SK-N-MC (cell line): ENCODE results near the gene CNNM3.
"Not testable (repeated sequence)": the region's sequence is repeated elsewhere in the genome, so short reads cannot be mapped to it uniquely, and the experiment has no call there.

Experiments used
- DNase-seq: peaks from one replicate; pipeline ENCODE4 v3.0.0-alpha.2; 2011; ENCODE audit warnings: low read depth, low spot score
- H3K27ac ChIP-seq: fragments of 200-600 bp; sonication (generic); 2 replicates; pipeline ENCODE4 v1.5.1; 2016; ENCODE audit warnings: mixed run types
- H3K36me3 ChIP-seq: fragments of 200-600 bp; sonication (generic); 2 replicates; pipeline ENCODE4 v1.6.1; 2017; ENCODE audit warnings: antibody characterized with exemption, low read length, mixed read lengths; ENCODE audit not compliant: insufficient read depth
- H3K4me3 ChIP-seq: fragments of 200-600 bp; sonication (generic); 2 replicates; pipeline ENCODE4 v1.5.1; 2016
- H3K9ac ChIP-seq: fragments of 200-600 bp; sonication (generic); 2 replicates; pipeline ENCODE4 v1.8.0; 2017; ENCODE audit warnings: mixed run types, mixed read lengths; ENCODE audit not compliant: insufficient read length
- H3K9me3 ChIP-seq: fragments of 200-600 bp; sonication (generic); 2 replicates; pipeline ENCODE4 v1.6.1; 2017; ENCODE audit warnings: low read depth, mild to moderate bottlenecking, antibody characterized with exemption, low read length, moderate library complexity, mixed read lengths
- EZH2 ChIP-seq: fragments of 200-600 bp; sonication (generic); IDR thresholded peaks from one replicate; pipeline ENCODE4 v1.6.1; 2017; ENCODE audit warnings: antibody characterized with exemption
- FOXP2 ChIP-seq: optimal IDR thresholded peaks from 2 replicates; pipeline ENCODE3; 2011; ENCODE audit warnings: mild to moderate bottlenecking, moderate library complexity; ENCODE audit not compliant: insufficient read depth; ENCODE audit errors: extremely low read length, control extremely low read depth
- POLR2AphosphoS5 ChIP-seq: IDR thresholded peaks from 2 replicates; pipeline ENCODE4 v1.6.1; 2012; ENCODE audit warnings: mild to moderate bottlenecking, low read depth, low read length, borderline replicate concordance

Gene CNNM3

DNA sequence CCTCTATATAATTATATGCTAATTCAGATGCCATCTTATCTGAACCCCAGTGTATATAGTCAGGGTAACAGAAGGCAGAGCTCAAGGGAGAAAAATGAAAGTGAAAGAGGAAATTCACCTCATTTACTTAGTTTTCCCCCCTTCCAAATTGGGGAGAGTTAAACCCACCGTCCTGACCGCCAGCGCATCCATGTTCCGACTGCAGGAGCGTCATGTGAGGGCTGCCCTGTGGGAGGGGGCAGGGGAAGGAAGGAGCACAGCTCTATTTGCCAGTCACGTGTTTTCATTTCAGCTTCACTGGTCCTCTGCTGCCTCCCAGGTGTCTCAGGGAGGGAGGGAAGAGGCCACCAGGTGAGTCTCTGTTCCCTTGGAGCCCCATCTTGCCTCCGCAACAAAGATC lies 42.1 kb upstream of the CNNM3 start:
- no peaks in the 10 kb centered on the region for H3K36me3 ChIP-seq
- no peak for TF ChIP-seq EZH2
- no peak for TF ChIP-seq POLR2AphosphoS5
- no peak for TF ChIP-seq FOXP2
- DNase-seq, result no peak
- no peak overlapping the region for H3K4me3 ChIP-seq
- H3K9me3 ChIP-seq, result no peaks in the 10 kb centered on the region
- H3K27ac ChIP-seq, result no peak overlapping the region
- H3K9ac ChIP-seq, result no peak overlapping the region

DNA sequence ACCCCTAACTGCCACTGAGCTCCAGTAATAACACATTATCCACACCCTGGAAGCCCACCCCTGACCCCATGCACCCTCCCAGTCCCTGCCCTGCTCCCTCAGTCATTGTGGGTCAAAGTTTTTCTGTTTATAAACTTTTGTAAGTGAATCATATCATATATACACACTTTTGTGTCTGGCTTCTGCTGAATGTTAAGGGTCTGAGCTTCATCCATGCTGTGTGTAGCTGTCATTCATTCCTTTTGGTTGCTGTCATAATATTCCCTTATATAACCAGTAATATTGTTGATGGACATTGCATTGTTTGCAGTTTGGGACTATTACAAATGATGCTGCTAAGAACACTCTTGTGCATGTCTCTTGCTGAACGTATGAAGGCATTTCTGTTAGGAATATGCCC lies 40.9 kb upstream of the CNNM3 start:
- H3K27ac ChIP-seq, result no peak overlapping the region
- H3K36me3 ChIP-seq, result no peaks in the 10 kb centered on the region
- DNase-seq, result no peak
- no peak overlapping the region for H3K9ac ChIP-seq
- H3K9me3 ChIP-seq, result no peaks in the 10 kb centered on the region
- no peak for TF ChIP-seq FOXP2
- TF ChIP-seq EZH2, result no peak
- TF ChIP-seq POLR2AphosphoS5, result no peak
- H3K4me3 ChIP-seq, result no peak overlapping the region

DNA sequence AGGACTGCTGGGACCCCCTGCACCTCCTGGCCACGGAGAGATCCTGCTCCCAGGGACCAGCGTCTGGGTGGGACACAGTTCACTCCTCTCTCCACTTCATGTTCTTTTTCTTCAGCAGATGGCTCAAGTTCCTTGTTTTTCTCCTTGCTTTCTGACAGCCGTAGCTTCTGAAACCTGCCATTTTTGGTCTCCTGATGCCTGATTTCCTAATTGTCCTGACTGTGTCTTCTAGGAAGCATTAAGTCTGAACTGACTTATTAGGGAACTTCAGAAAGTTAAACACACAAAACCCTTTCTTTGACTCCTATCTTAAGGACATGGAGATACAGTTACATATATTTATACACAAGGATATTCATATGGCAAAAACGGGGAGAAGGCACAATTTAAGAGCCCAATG lies 32.7 kb upstream of the CNNM3 start:
- H3K9ac ChIP-seq, result no peak overlapping the region
- H3K9me3 ChIP-seq, result no peaks in the 10 kb centered on the region
- DNase-seq, result no peak
- no peak overlapping the region for H3K27ac ChIP-seq
- no peak overlapping the region for H3K4me3 ChIP-seq
- TF ChIP-seq FOXP2 (no peak), EZH2 (no peak)
- H3K36me3 ChIP-seq, result no peaks in the 10 kb centered on the region

DNA sequence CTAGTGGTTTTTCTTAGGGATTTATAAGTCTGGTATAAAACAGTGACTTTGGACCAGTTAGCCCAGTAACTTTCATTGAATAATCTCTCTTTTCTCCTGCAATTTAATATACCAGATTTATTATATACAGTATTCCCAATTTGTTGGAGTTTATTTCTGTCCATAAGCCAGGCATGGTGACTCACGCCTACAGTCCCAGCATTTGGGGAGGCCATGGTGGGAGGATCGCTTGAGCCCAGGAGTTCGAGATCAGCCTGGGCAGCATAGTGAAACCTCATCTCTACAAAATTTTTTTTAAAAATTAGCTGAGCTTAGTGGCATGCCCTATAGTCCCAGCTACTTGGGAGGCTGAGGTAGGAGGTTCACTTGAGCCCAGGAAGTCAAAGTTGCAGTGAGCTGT lies 28.7 kb upstream of the CNNM3 start:
- H3K9ac ChIP-seq, result no peak overlapping the region
- DNase-seq, result no peak
- H3K27ac ChIP-seq, result no peak overlapping the region
- TF ChIP-seq EZH2 (no peak), POLR2AphosphoS5 (no peak), FOXP2 (no peak)
- no peaks in the 10 kb centered on the region for H3K9me3 ChIP-seq
- no peaks in the 10 kb centered on the region for H3K36me3 ChIP-seq
- H3K4me3 ChIP-seq, result no peak overlapping the region

DNA sequence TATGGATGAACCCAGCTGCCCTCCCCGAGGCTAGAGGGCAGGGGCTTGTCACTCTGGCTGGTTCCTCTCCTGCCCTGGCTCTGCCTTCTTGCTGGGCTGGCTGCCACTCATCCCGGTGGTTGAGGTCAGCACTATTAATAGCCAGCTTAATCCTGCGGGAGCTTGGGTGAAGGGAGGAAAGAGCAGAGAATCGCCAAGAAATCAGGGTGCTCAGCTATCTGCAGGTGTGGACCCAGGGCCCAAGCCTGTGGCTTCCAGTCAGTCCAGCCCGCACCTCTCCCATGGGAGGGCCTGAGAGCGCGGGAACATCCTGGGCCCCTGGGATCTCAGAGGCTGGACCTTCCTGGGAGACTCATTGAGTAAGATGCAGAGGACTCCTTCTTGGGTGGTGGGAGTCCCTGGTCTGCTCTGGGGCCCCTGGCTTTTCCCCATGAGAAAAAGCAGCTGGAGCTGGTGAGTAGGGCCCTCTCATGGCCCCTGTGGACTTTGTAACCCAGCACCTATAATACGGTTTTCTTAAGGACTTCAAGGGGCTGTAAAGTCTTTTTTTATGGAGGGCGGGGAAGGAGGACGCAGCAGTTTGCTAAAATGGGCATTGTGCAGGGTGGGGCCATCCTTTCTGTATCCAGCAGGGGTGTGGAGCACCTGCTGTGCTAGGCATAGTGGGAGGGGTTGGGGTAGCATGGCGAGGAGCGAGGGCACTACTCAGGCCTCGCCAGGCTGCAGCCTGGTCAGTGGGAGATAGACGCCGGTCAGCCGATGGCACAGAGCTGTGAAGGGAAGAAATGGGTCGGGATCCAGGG lies 27.4 kb upstream of the CNNM3 start:
- H3K9me3 ChIP-seq, result no peaks in the 10 kb centered on the region
- H3K27ac ChIP-seq, result no peak overlapping the region
- no peak overlapping the region for H3K4me3 ChIP-seq
- no peak for DNase-seq
- H3K9ac ChIP-seq, result no peak overlapping the region
- TF ChIP-seq EZH2, result no peak
- no peaks in the 10 kb centered on the region for H3K36me3 ChIP-seq

DNA sequence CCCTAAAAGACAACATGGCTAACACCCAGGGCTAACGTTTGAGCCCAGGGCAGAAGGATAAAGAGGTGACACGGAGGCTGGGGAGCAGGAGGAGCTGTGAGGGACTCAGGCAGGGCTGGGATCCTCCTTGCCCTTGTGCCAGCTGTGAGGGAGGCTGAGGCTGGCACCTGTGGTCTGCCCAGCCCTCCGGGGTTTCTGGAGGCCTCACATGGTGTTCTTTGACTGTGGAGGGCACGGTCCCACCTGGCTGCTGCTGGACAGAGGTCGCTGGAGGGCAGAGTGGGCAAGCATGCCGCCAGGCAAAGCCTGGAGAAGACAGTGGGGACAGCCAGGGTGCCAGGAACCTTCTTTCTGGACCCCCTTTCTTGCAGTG lies 26.8 kb upstream of the CNNM3 start:
- TF ChIP-seq FOXP2 (no peak), POLR2AphosphoS5 (no peak), EZH2 (no peak)
- Histone ChIP-seq H3K9ac (no peak overlapping the region), H3K4me3 (no peak overlapping the region), H3K9me3 (no peaks in the 10 kb centered on the region), H3K36me3 (no peaks in the 10 kb centered on the region), H3K27ac (no peak overlapping the region)
- no peak for DNase-seq

DNA sequence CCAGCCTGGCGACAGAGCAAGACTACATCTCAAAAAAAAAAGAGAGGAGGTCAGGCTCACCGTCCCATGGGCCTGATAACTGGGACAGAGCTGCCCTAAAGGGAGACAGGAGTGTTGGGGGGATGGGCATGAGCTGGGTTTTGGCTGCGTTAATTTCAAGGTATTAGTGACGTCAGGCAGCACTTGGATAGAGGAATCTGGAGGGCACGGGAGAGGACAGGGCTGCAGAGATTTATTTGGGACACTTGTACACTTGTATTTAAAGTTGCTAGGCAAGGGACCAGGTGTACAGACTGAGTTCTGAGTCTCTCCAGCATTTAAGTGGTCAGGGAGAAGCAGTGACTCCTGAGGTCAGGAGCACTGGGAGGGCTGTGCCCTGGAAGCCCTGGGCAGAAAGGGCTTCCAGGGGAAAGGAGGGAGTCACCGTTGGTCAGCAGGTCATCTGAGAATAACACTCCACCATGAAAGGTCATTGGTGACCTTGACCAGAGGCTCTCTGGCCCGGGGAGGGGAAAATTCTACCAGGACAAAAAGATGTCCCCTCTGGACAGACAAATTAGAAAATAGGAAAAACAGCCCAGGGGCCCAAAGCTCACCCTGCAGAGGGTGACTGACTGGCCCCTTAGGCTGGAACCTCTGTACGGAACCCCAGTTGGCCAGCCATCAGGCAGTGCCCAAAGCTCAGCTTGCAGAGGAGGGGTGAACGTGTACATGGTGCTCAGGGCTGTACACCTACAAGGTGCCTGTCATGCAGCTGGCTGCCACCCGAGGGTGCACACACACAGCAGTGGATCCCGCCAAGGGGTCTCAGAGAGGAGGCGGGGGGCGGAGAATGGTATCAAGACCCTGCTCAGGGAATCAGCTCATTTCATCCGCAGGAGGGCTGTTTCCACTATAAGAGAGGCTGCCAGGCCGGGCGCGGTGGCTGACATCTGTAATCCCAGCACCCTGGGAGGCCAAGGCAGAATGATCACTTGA lies 23.0 kb upstream of the CNNM3 start:
- DNase-seq, result no peak
- Histone ChIP-seq H3K9me3 (no peaks in the 10 kb centered on the region), H3K27ac (no peak overlapping the region), H3K36me3 (no peaks in the 10 kb centered on the region), H3K9ac (no peak overlapping the region), H3K4me3 (no peak overlapping the region)
- TF ChIP-seq EZH2, result no peak
- TF ChIP-seq FOXP2, result no peak

DNA sequence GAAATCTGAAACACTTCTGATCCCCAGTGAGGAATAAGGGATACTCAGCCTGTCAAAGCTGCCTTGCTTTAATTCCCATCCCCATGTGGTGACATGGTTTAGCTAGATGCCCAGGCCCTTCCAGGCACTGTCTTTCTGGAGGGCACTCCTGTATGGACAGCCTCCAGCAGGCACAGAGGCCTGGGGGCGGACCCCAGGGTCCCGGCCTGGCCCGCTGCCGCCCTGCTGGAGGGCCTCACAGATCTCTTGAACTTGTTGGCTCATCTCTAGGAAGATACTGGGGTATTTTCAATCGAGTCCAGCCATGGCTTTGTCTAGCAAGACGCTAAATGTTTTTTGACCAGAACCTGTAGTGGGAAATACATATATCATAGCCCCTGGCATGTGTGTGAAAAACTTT lies 21.0 kb upstream of the CNNM3 start:
- Histone ChIP-seq H3K9me3 (no peaks in the 10 kb centered on the region), H3K9ac (no peak overlapping the region), H3K27ac (no peak overlapping the region), H3K4me3 (no peak overlapping the region), H3K36me3 (no peaks in the 10 kb centered on the region)
- TF ChIP-seq FOXP2 (no peak), EZH2 (no peak), POLR2AphosphoS5 (no peak)
- no peak for DNase-seq

DNA sequence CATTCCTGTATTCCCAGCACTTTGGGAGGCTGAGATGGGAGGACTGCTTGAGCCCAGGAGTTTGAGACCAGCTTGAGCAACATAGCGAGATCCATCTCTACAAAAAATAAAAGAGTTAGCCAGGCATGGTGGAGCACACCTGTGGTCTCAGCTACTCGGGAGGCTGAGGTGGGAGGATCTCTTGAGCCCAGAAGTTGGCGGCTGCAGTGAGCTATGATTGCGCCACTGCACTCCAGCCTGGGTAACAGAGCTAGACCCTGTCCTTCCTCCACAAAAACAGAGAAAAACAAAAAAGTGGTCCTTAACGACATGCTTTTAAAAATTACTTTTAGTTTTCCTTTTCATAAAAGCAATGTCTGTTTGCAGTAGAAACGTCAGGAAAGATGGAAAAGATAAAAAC lies 19.6 kb upstream of the CNNM3 start:
- H3K4me3 ChIP-seq, H3K9me3 ChIP-seq, H3K27ac ChIP-seq, DNase-seq, H3K36me3 ChIP-seq, H3K9ac ChIP-seq: not testable (repeated sequence)
